DOHH2 (cell line): ENCODE results near the gene TNFSF8.

Source experiments
- EZH2phosphoT487 ChIP-seq: fragments of 200-600 bp; sonication (generic); IDR thresholded peaks from 2 replicates; pipeline ENCODE4 v1.6.1; 2017; ENCODE audit warnings: borderline replicate concordance, mild to moderate bottlenecking, antibody characterized with exemption, low read length, moderate library complexity, mixed read lengths
- TF ChIP-seq, protein P1 (sequence below): fragments of 200-600 bp; sonication (generic); IDR thresholded peaks from one replicate; pipeline ENCODE4 v1.5.1; 2014; ENCODE audit warnings: antibody characterized with exemption, mild to moderate bottlenecking, low read depth, low read length; ENCODE audit not compliant: poor library complexity, severe bottlenecking

DNA sequence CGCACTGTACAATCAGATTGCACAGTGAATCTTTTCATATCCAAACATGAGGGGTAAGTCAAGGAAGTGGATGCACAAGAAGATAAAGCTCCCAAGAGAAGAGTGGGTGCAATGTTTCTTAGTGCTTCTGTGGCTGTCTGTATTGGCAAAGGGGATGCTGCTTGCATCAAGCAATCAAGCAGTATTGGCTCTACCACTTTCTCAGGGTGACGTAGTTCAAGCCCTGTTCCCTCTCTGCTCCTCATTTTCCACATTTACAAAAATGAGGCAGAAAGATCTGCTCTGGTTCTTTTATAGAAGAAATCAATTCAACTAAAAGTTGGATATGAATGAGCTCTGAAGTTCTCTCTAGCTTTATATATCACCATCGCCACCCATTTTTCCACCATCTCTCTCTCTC is 2.3 kb downstream of the TNFSF8 start:
- TF ChIP-seq, protein P1, sequence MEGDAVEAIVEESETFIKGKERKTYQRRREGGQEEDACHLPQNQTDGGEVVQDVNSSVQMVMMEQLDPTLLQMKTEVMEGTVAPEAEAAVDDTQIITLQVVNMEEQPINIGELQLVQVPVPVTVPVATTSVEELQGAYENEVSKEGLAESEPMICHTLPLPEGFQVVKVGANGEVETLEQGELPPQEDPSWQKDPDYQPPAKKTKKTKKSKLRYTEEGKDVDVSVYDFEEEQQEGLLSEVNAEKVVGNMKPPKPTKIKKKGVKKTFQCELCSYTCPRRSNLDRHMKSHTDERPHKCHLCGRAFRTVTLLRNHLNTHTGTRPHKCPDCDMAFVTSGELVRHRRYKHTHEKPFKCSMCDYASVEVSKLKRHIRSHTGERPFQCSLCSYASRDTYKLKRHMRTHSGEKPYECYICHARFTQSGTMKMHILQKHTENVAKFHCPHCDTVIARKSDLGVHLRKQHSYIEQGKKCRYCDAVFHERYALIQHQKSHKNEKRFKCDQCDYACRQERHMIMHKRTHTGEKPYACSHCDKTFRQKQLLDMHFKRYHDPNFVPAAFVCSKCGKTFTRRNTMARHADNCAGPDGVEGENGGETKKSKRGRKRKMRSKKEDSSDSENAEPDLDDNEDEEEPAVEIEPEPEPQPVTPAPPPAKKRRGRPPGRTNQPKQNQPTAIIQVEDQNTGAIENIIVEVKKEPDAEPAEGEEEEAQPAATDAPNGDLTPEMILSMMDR = no peak
- no peak for TF ChIP-seq EZH2phosphoT487
